Measurements from ENCODE around the gene KAZALD1.

KAZALD1 gene

DNA sequence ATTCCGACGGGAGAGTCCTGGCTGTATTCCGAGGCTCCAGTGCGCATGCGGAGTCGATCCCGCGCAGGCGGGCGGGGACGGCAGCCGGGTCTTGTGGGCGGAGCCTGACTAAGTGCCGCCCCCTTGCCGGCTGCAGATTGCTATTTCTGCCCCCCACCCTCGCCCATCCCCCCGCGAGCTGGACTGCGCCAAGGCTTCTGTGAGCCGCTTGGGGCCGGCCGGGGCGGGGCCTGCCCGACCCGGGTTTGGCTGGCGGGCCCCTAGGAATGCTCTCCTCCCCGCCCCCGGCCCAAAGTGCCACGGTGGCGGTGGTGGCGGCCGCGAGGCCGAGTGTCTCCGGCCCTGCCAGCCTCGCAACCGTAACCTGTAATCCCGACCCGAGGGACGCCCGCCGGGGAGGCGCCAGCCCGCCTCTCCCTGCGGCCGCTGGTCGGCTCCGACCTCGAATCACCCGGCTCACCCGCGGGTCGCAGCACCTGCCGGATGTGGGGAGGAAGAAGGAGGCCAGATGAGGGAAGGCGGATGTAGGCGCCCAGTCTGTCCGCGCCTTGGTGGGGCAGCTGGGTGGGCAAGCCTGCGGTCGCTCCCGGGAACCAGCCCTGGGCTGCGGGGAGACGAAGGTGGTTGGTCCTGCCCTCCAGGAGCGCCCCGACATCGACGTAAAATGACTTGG is 702 bp upstream of the KAZALD1 start (continued):
- TF ChIP-seq, protein P1, sequence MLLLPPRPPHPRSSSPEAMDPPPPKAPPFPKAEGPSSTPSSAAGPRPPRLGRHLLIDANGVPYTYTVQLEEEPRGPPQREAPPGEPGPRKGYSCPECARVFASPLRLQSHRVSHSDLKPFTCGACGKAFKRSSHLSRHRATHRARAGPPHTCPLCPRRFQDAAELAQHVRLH (tag by site-specific recombination; IDR thresholded peaks at IDR 0.05), result 0 out of 2 replicates have a peak, but pooled peaks have one; percentile 65
- TF ChIP-seq SALL2 (tag by site-specific recombination; IDR thresholded peaks at IDR 0.05; ENCODE audit: borderline replicate concordance) (no peak), REPIN1 (tag by site-specific recombination; IDR thresholded peaks at IDR 0.05; ENCODE audit: low read depth) (0 out of 2 replicates have a peak, but pooled peaks have one; percentile 19), KLF10 (tag by site-specific recombination; IDR thresholded peaks at IDR 0.05) (peak; percentile 79), ZNF335 (tag by site-specific recombination; conservative IDR thresholded peaks at IDR 0.05) (peak; percentile 94; the same call in 1 of the 2 replicates), ZFP37 (tag by site-specific recombination; IDR thresholded peaks at IDR 0.05) (peak; percentile 92; the same call in 1 of the 2 replicates), ZNF214 (tag by site-specific recombination; IDR thresholded peaks at IDR 0.05; ENCODE audit: borderline replicate concordance) (no peak), BCL11B (tag by site-specific recombination; IDR thresholded peaks at IDR 0.05; ENCODE audit: low read depth) (peak; percentile 62; the same call in 1 of the 2 replicates), ZNF146 (tag by site-specific recombination; IDR thresholded peaks at IDR 0.05) (no peak), BCL11A (tag by site-specific recombination; IDR thresholded peaks at IDR 0.05; ENCODE audit: low read depth) (peak; percentile 68; the same call in 1 of the 2 replicates), ZFP69B (tag by site-specific recombination; IDR thresholded peaks at IDR 0.05) (peak; percentile 79), YY1 (tag by site-specific recombination; IDR thresholded peaks at IDR 0.05) (0 out of 2 replicates have a peak, but pooled peaks have one; percentile 13), KLF8 (tag by site-specific recombination; IDR thresholded peaks at IDR 0.05) (peak; percentile 93), ZNF324 (tag by site-specific recombination; IDR thresholded peaks at IDR 0.05) (0 out of 2 replicates have a peak, but pooled peaks have one; percentile 29), ZEB2 (tag by site-specific recombination; IDR thresholded peaks at IDR 0.05) (peak; percentile 80), ZNF777 (tag by site-specific recombination; IDR thresholded peaks at IDR 0.05; ENCODE audit: borderline replicate concordance) (peak; percentile 89), GLIS1 (tag by site-specific recombination; IDR thresholded peaks at IDR 0.05) (peak; percentile 96), ZBTB17 (tag by site-specific recombination; IDR thresholded peaks at IDR 0.05) (peak; percentile 55; the same call in 1 of the 2 replicates), ZNF140 (tag by site-specific recombination; IDR thresholded peaks at IDR 0.05) (no peak), ZFP3 (tag by site-specific recombination; IDR thresholded peaks at IDR 0.05; ENCODE audit: low read depth) (no peak; the same call in 1 of the 2 replicates), WT1 (tag by site-specific recombination; IDR thresholded peaks at IDR 0.05) (peak; percentile 26; the same call in 1 of the 2 replicates), ZSCAN30 (tag by site-specific recombination; IDR thresholded peaks at IDR 0.05) (peak; percentile 94; the same call in 1 of the 2 replicates)
- TF ChIP-seq, protein P2, sequence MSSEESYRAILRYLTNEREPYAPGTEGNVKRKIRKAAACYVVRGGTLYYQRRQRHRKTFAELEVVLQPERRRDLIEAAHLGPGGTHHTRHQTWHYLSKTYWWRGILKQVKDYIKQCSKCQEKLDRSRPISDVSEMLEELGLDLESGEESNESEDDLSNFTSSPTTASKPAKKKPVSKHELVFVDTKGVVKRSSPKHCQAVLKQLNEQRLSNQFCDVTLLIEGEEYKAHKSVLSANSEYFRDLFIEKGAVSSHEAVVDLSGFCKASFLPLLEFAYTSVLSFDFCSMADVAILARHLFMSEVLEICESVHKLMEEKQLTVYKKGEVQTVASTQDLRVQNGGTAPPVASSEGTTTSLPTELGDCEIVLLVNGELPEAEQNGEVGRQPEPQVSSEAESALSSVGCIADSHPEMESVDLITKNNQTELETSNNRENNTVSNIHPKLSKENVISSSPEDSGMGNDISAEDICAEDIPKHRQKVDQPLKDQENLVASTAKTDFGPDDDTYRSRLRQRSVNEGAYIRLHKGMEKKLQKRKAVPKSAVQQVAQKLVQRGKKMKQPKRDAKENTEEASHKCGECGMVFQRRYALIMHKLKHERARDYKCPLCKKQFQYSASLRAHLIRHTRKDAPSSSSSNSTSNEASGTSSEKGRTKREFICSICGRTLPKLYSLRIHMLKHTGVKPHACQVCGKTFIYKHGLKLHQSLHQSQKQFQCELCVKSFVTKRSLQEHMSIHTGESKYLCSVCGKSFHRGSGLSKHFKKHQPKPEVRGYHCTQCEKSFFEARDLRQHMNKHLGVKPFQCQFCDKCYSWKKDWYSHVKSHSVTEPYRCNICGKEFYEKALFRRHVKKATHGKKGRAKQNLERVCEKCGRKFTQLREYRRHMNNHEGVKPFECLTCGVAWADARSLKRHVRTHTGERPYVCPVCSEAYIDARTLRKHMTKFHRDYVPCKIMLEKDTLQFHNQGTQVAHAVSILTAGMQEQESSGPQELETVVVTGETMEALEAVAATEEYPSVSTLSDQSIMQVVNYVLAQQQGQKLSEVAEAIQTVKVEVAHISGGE (tag by site-specific recombination; conservative IDR thresholded peaks at IDR 0.05; ENCODE audit: low read depth), result peak; percentile 43
- TF ChIP-seq, protein P3, sequence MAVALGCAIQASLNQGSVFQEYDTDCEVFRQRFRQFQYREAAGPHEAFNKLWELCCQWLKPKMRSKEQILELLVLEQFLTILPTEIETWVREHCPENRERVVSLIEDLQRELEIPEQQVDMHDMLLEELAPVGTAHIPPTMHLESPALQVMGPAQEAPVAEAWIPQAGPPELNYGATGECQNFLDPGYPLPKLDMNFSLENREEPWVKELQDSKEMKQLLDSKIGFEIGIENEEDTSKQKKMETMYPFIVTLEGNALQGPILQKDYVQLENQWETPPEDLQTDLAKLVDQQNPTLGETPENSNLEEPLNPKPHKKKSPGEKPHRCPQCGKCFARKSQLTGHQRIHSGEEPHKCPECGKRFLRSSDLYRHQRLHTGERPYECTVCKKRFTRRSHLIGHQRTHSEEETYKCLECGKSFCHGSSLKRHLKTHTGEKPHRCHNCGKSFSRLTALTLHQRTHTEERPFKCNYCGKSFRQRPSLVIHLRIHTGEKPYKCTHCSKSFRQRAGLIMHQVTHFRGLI (tag by site-specific recombination; IDR thresholded peaks at IDR 0.05), result peak; percentile 29; the same call in 1 of the 2 replicates
- TF ChIP-seq, protein P4, sequence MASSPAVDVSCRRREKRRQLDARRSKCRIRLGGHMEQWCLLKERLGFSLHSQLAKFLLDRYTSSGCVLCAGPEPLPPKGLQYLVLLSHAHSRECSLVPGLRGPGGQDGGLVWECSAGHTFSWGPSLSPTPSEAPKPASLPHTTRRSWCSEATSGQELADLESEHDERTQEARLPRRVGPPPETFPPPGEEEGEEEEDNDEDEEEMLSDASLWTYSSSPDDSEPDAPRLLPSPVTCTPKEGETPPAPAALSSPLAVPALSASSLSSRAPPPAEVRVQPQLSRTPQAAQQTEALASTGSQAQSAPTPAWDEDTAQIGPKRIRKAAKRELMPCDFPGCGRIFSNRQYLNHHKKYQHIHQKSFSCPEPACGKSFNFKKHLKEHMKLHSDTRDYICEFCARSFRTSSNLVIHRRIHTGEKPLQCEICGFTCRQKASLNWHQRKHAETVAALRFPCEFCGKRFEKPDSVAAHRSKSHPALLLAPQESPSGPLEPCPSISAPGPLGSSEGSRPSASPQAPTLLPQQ (tag by site-specific recombination; IDR thresholded peaks at IDR 0.05), result peak; percentile 31
- TF ChIP-seq, protein P5, sequence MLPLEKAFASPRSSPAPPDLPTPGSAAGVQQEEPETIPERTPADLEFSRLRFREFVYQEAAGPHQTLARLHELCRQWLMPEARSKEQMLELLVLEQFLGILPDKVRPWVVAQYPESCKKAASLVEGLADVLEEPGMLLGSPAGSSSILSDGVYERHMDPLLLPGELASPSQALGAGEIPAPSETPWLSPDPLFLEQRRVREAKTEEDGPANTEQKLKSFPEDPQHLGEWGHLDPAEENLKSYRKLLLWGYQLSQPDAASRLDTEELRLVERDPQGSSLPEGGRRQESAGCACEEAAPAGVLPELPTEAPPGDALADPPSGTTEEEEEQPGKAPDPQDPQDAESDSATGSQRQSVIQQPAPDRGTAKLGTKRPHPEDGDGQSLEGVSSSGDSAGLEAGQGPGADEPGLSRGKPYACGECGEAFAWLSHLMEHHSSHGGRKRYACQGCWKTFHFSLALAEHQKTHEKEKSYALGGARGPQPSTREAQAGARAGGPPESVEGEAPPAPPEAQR (tag by site-specific recombination; IDR thresholded peaks at IDR 0.05), result no peak
- TF ChIP-seq, protein P6, sequence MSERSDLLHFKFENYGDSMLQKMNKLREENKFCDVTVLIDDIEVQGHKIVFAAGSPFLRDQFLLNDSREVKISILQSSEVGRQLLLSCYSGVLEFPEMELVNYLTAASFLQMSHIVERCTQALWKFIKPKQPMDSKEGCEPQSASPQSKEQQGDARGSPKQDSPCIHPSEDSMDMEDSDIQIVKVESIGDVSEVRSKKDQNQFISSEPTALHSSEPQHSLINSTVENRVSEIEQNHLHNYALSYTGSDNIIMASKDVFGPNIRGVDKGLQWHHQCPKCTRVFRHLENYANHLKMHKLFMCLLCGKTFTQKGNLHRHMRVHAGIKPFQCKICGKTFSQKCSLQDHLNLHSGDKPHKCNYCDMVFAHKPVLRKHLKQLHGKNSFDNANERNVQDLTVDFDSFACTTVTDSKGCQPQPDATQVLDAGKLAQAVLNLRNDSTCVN (tag by site-specific recombination; optimal IDR thresholded peaks at IDR 0.05), result peak; percentile 83

Measured in HEK293 (cell line).